K562 (cell line): Measurements from ENCODE around the gene ZMIZ1. TPM values are rescaled to one million over a fixed set of nuclear protein-coding genes. Genes with fewer than 3 reads are reported as not detected.

Source experiments
- ATAC-seq: fragments of 200-7000 bp; cut with Tn5 transposase; 3 replicates; pipeline ENCODE4 v1.9.1; 2020; ENCODE audit warnings: moderate library complexity
- BruUV-seq: library from RNA; stranded (reverse); fragments of 400-500 nt; replicated peaks from 2 replicates; lab custom pipeline; 2021; lab: Mats Ljungman, UMichigan
- CTCF ChIA-PET: fragments of 300-600 bp; formaldehyde crosslinking; extraction: SDS; loops from one replicate; lab custom pipeline; 2021; ENCODE audit warnings: low intra/inter-chr PET ratio; lab: Yijun Ruan, JAX
- POLR2A ChIA-PET: fragments of 300-600, 350-650 bp; sonication (Branson Sonifier 250); formaldehyde crosslinking; extraction: SDS; loops from one replicate; lab custom pipeline; 2021; ENCODE audit warnings: antibody characterized with exemption, inconsistent platforms; lab: Yijun Ruan, JAX
- DNase-seq, 4 experiments: peaks; one replicate each; pipeline versions ENCODE4 v3.0.0 to v3.0.0-alpha.2; 2011 to 2018; ENCODE audit warnings: low spot score in 3 of 4, mixed read lengths in 3 of 4; ENCODE audit errors: extremely low read depth in 1 of 4
- FAIRE-seq: peaks from 2 replicates; lab custom pipeline; 2011; peaks lifted over from hg19 to GRCh38; lab: Jason Lieb, UNC
- H2AFZ ChIP-seq: 2 replicates; pipeline ENCODE4 v1.6.0; 2011; ENCODE audit warnings: low read depth, low read length, control low read depth, inconsistent platforms
- H3K27ac ChIP-seq: fragments of 200-600 bp; 3 replicates; pipeline ENCODE4 v1.8.0; 2011; ENCODE audit warnings: low read depth, mild to moderate bottlenecking, control low read depth, inconsistent platforms, low read length, moderate library complexity, mixed read lengths; ENCODE audit errors: extremely low read depth
- H3K27me3 ChIP-seq, 2 experiments: fragments of 300-600 bp in 1 of 2; 2 replicates in 1 of 2; 3 replicates in 1 of 2; pipeline versions ENCODE4 v1.6.0 to v1.8.0; 2011; ENCODE audit warnings: inconsistent platforms in 2 of 2, low read length in 2 of 2, mild to moderate bottlenecking in 1 of 2, mixed read lengths in 1 of 2, moderate library complexity in 1 of 2; ENCODE audit not compliant: control insufficient read depth in 2 of 2, insufficient read depth in 2 of 2
- H3K36me3 ChIP-seq: fragments of 300-600 bp; 3 replicates; pipeline ENCODE4 v1.8.0; 2011; ENCODE audit warnings: mild to moderate bottlenecking, low read length, inconsistent platforms; ENCODE audit not compliant: control insufficient read depth, insufficient read depth
- H3K4me1 ChIP-seq, 2 experiments: fragments of 200-600 bp in 1 of 2; replicated peaks in 1 of 2; 2 replicates in 1 of 2; 3 replicates in 1 of 2; pipeline versions ENCODE4 v1.5.1 to v1.8.0; 2011; ENCODE audit warnings: inconsistent platforms in 2 of 2, low read length in 2 of 2, mild to moderate bottlenecking in 1 of 2, mixed read lengths in 1 of 2, moderate library complexity in 1 of 2; ENCODE audit not compliant: control insufficient read depth in 2 of 2, insufficient read depth in 2 of 2
- H3K4me2 ChIP-seq: 2 replicates; pipeline ENCODE4 v1.6.1; 2011; ENCODE audit warnings: low read length, control low read depth, inconsistent platforms, mixed read lengths; ENCODE audit not compliant: insufficient read depth
- H3K4me3 ChIP-seq: fragments of 200-600 bp; sonication (generic), shearing (Covaris generic); 2 replicates; pipeline ENCODE4 v1.5.1; 2016; ENCODE audit warnings: control low read depth, inconsistent platforms
- H3K79me2 ChIP-seq: fragments of 200-600 bp; 3 replicates; pipeline ENCODE4 v1.8.0; 2011; ENCODE audit warnings: low read length, inconsistent platforms; ENCODE audit not compliant: control insufficient read depth, insufficient read depth
- H3K9ac ChIP-seq, 2 experiments: 2 replicates each; pipeline versions ENCODE4 v1.6.0 to v1.6.1; 2011; ENCODE audit warnings: low read depth in 2 of 2, low read length in 2 of 2, control low read depth in 1 of 2, inconsistent platforms in 1 of 2, mild to moderate bottlenecking in 1 of 2, mixed read lengths in 1 of 2; ENCODE audit not compliant: insufficient read depth in 1 of 2
- H3K9me1 ChIP-seq: one replicate; pipeline ENCODE4 v1.6.0; 2011; ENCODE audit warnings: inconsistent platforms, mild to moderate bottlenecking, low read length, moderate library complexity; ENCODE audit not compliant: control insufficient read depth, insufficient read depth
- H3K9me3 ChIP-seq: replicated peaks from 2 replicates; pipeline ENCODE4 v1.5.1; 2011; ENCODE audit warnings: low read depth, low read length, inconsistent platforms; ENCODE audit not compliant: control insufficient read depth, insufficient read depth
- H4K20me1 ChIP-seq: replicated peaks from 2 replicates; pipeline ENCODE4 v1.6.1; 2011; ENCODE audit warnings: low read length, inconsistent platforms, mixed read lengths; ENCODE audit not compliant: control insufficient read depth, insufficient read depth
- ATF6 ChIP-seq: sonication (generic); formaldehyde crosslinking; IDR thresholded peaks from 2 replicates; pipeline ENCODE4 v1.4.0; 2020; ENCODE audit warnings: mild to moderate bottlenecking, missing genetic modification reagents
- FIP1L1 ChIP-seq: fragments of 200-400 bp; formaldehyde crosslinking; IDR thresholded peaks from 2 replicates; pipeline ENCODE4 v1.6.1; 2018; ENCODE audit warnings: mild to moderate bottlenecking, low read depth, low read length; ENCODE audit not compliant: poor library complexity, severe bottlenecking
- LEF1 ChIP-seq: fragments of 450-650 bp; IDR thresholded peaks from 2 replicates; pipeline ENCODE4 v1.6.1; 2016; ENCODE audit warnings: mild to moderate bottlenecking
- MEF2A ChIP-seq: IDR thresholded peaks from 2 replicates; pipeline ENCODE4 v1.6.1; 2011; ENCODE audit warnings: low read depth, mild to moderate bottlenecking, low read length, moderate library complexity; ENCODE audit not compliant: control insufficient read depth
- MEIS2 ChIP-seq: fragments of 450-650 bp; IDR thresholded peaks from 2 replicates; pipeline ENCODE4 v1.6.1; 2014; ENCODE audit warnings: mild to moderate bottlenecking; ENCODE audit not compliant: partially characterized antibody
- SLC30A9 ChIP-seq: fragments of 250-450 bp; sonication (Bioruptor Pico); IDR thresholded peaks from 2 replicates; pipeline ENCODE4 v1.8.0; 2022; ENCODE audit warnings: mild to moderate bottlenecking, moderate library complexity
- SP2 ChIP-seq: IDR thresholded peaks from 2 replicates; pipeline ENCODE4 v1.6.1; 2011; ENCODE audit warnings: mild to moderate bottlenecking, low read depth, low read length, moderate library complexity; ENCODE audit not compliant: poor library complexity, severe bottlenecking; ENCODE audit errors: extremely low read depth
- SRSF1 ChIP-seq: fragments of 200-400 bp; formaldehyde crosslinking; IDR thresholded peaks from 2 replicates; pipeline ENCODE4 v1.6.1; 2017; ENCODE audit warnings: mild to moderate bottlenecking, low read depth, low read length, moderate library complexity
- TGIF2 ChIP-seq: sonication (generic); formaldehyde crosslinking; IDR thresholded peaks from 2 replicates; pipeline ENCODE4 v1.8.1; 2022; ENCODE audit warnings: mild to moderate bottlenecking, missing genetic modification reagents, moderate library complexity
- TRIM28 ChIP-seq: fragments of 450-650 bp; IDR thresholded peaks from 2 replicates; pipeline ENCODE4 v1.6.1; 2017
- ZBTB9 ChIP-seq: fragments of 450-650 bp; formaldehyde crosslinking; IDR thresholded peaks from 2 replicates; pipeline ENCODE4 v1.4.0; 2020; ENCODE audit warnings: mild to moderate bottlenecking, moderate library complexity
- WGBS: fragments of 100-300 bp; shearing (Covaris generic); methylation state at CpG from one replicate; pipeline ENCODE4 v1.1.6; 2016; ENCODE audit warnings: low coverage, mixed read lengths; ENCODE audit not compliant: insufficient coverage; ENCODE audit errors: missing lambda C conversion rate; 5-methylcytosine and 5-hydroxymethylcytosine counted together
- in situ Hi-C: fragments of 300-500 bp; cut with MboI; formaldehyde crosslinking; loops from 4 replicates; pipeline ENCODE4 v1.15.0; 2018; ENCODE audit warnings: inconsistent platforms, mixed read lengths
- intact Hi-C: fragments of 100-400 bp; cut with micrococcal nuclease; formaldehyde crosslinking; loops from 2 replicates; pipeline ENCODE4 v1.14.2; 2022
- polyA plus RNA-seq, 8 experiments: library from polyadenylated mRNA; depleted of rRNA in 4 of 8; stranded (reverse) in 5 of 8; unstranded in 3 of 8; fragments of >200 nt; fragmentation: Nextera tagmentation in 2 of 8; fragmentation: Illumina TruSeq in 1 of 8; extraction: Ambion mirVana in 2 of 8; extraction: Trizol in 1 of 8; gene quantifications; 2 replicates each; pipeline versions ENCODE4 v1.2.1 to v1.2.3, GENCODE V29; 2011 to 2014; ENCODE audit warnings: inconsistent platforms in 1 of 8, missing spikeins in 1 of 8
- total RNA-seq, 7 experiments: library from RNA; depleted of rRNA in 6 of 7; stranded (reverse); fragments of >200 nt in 6 of 7; fragmentation: Illumina TruSeq in 2 of 7; extraction: Trizol in 2 of 7; gene quantifications; 2 replicates each; pipeline versions ENCODE4 v1.2.1 to v1.2.3, GENCODE V29; 2011 to 2021; ENCODE audit warnings: low replicate concordance in 1 of 7
- TF ChIP-seq, protein P1 (sequence below), 2 experiments: IDR thresholded peaks; 2 replicates each; pipeline ENCODE4 v1.6.1; 2012; ENCODE audit warnings: improper control_type of control experiment in 2 of 2, low read depth in 2 of 2, low read length in 2 of 2, borderline replicate concordance in 1 of 2

The ZMIZ1 gene
- total and polyA plus RNA-seq, 9 of the 15 experiments (the other 6 are each of a cell fraction or from before 2014, with no cell fraction given): 1.0 to 37.3 (median 4.3) TPM

GRCh38 chr10:79100771-79101170 is 32.0 kb downstream of the ZMIZ1 start (continued):
- TF ChIP-seq ATF6 (CRISPR knock-in tag): no peak
- no peak for TF ChIP-seq TRIM28
- TF ChIP-seq SRSF1: no peak

- Histone ChIP-seq H3K4me3 (no peak overlapping the region), H2AFZ (no peak overlapping the region), H3K27me3 (no peaks in the 10 kb centered on the region), H3K9me3 (no peaks in the 10 kb centered on the region), H3K4me1 (peaks cover 13 to 41% of the 10 kb centered on the region in 2 experiments; a peak in 4 of 5 replicates), H3K79me2 (peaks cover 57% of the 10 kb centered on the region; the same call in 2 of the 3 replicates), H3K36me3 (no peaks in the 10 kb centered on the region), H3K9me1 (no peaks in the 10 kb centered on the region), H3K9ac (peak overlapping the region in 1 of 2 experiments; percentile 74; a peak in 2 of 4 replicates), H3K27ac (no peak overlapping the region), H4K20me1 (peaks cover 63% of the 10 kb centered on the region), H3K4me2 (no peak overlapping the region)
- ATAC-seq (peak; percentile 68), DNase-seq (peak; percentile 44 to 56 (median 48)), FAIRE-seq (peak; percentile 32)
- POLR2A ChIA-PET: interaction anchor here (0.5 to 1.0 kb wide), 4 partner anchors 9 to 93 kb away, joined by 3 read pairs; no protein-coding TSS in a partner anchor
- CTCF ChIA-PET: no interaction called here
- intact Hi-C loops: no loop called here
- WGBS: 46% methylated on average over 18 of the region's 22 CpGs
- no TSS peak for BruUV-seq
- in situ Hi-C loops: no loop called here
- TF ChIP-seq SLC30A9 (CRISPR knock-in tag) (no peak), FIP1L1 (no peak), MEF2A (peak; percentile 45; the same call in 1 of the 2 replicates), TGIF2 (no peak), ZBTB9 (CRISPR knock-in tag) (no peak), LEF1 (no peak), MEIS2 (peak; percentile 58), SP2 (no peak)
- TF ChIP-seq, protein P1, sequence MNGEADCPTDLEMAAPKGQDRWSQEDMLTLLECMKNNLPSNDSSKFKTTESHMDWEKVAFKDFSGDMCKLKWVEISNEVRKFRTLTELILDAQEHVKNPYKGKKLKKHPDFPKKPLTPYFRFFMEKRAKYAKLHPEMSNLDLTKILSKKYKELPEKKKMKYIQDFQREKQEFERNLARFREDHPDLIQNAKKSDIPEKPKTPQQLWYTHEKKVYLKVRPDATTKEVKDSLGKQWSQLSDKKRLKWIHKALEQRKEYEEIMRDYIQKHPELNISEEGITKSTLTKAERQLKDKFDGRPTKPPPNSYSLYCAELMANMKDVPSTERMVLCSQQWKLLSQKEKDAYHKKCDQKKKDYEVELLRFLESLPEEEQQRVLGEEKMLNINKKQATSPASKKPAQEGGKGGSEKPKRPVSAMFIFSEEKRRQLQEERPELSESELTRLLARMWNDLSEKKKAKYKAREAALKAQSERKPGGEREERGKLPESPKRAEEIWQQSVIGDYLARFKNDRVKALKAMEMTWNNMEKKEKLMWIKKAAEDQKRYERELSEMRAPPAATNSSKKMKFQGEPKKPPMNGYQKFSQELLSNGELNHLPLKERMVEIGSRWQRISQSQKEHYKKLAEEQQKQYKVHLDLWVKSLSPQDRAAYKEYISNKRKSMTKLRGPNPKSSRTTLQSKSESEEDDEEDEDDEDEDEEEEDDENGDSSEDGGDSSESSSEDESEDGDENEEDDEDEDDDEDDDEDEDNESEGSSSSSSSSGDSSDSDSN (IDR thresholded peaks at IDR 0.05; ENCODE audit: borderline replicate concordance in 1 of 2, low read depth in 2 of 2, low read length in 2 of 2): no peak
Observed at GRCh38 chr10:79101560-79102497, 33.1 kb downstream of the ZMIZ1 start.
